GM23338 (cell line): Measurements from ENCODE around the gene IGDCC3. TPM values are rescaled to one million over a fixed set of nuclear protein-coding genes. Genes with fewer than 3 reads are reported as not detected.

ENCODE experiments used
- ATAC-seq: fragments of 200-7000 bp; cut with Tn5 transposase; 3 replicates; pipeline ENCODE4 v1.9.1; 2020
- DNase-seq: peaks from one replicate; pipeline ENCODE4 v3.0.0-alpha.2; 2015; ENCODE audit warnings: low spot score
- H2AFZ ChIP-seq: fragments of 200-600 bp; sonication (generic); 2 replicates; pipeline ENCODE4 v1.8.0; 2016; ENCODE audit warnings: antibody characterized with exemption, mild to moderate bottlenecking, moderate library complexity
- H3F3A ChIP-seq: fragments of 200-600 bp; sonication (generic); replicated peaks from 2 replicates; pipeline ENCODE4 v1.8.0; 2017; ENCODE audit warnings: antibody characterized with exemption, mixed run types, low read depth
- H3K27ac ChIP-seq: fragments of 200-600 bp; sonication (generic); 2 replicates; pipeline ENCODE4 v1.6.1; 2016; ENCODE audit warnings: low read depth
- H3K27me3 ChIP-seq: fragments of 200-600 bp; sonication (generic); 2 replicates; pipeline ENCODE4 v1.8.0; 2016; ENCODE audit warnings: mild to moderate bottlenecking, mixed run types, moderate library complexity; ENCODE audit not compliant: insufficient read depth
- H3K36me3 ChIP-seq: fragments of 200-600 bp; sonication (generic); 2 replicates; pipeline ENCODE4 v1.8.0; 2016; ENCODE audit warnings: mild to moderate bottlenecking; ENCODE audit not compliant: insufficient read depth
- H3K4me1 ChIP-seq: fragments of 200-600 bp; sonication (generic); 2 replicates; pipeline ENCODE4 v1.8.0; 2016; ENCODE audit warnings: mild to moderate bottlenecking, moderate library complexity; ENCODE audit not compliant: insufficient read depth
- H3K4me2 ChIP-seq: fragments of 200-600 bp; sonication (generic); 2 replicates; pipeline ENCODE4 v1.7.1; 2017; ENCODE audit warnings: mixed run types
- H3K4me3 ChIP-seq: fragments of 200-600 bp; sonication (generic); 2 replicates; pipeline ENCODE4 v1.6.1; 2016; ENCODE audit warnings: mixed run types
- H3K79me2 ChIP-seq: fragments of 200-600 bp; sonication (generic); replicated peaks from 2 replicates; pipeline ENCODE4 v1.8.0; 2017; ENCODE audit warnings: mild to moderate bottlenecking; ENCODE audit not compliant: insufficient read depth
- H3K9me2 ChIP-seq: fragments of 200-600 bp; sonication (generic); 2 replicates; pipeline ENCODE4 v1.8.0; 2017; ENCODE audit not compliant: insufficient read depth
- H4K20me1 ChIP-seq: fragments of 200-600 bp; sonication (generic); replicated peaks from 2 replicates; pipeline ENCODE4 v1.8.0; 2017; ENCODE audit warnings: mild to moderate bottlenecking; ENCODE audit not compliant: insufficient read depth
- H3K27ac Mint-ChIP-seq: 2 replicates; pipeline ENCODE4 v1.8.0; 2020; ENCODE audit warnings: inconsistent platforms, mild to moderate bottlenecking, moderate library complexity, mixed read lengths
- H3K27me3 Mint-ChIP-seq: 3 replicates; pipeline ENCODE4 v1.8.0; 2022; ENCODE audit warnings: low read depth, mild to moderate bottlenecking, moderate library complexity, mixed read lengths, inconsistent platforms; ENCODE audit not compliant: insufficient read depth, poor library complexity
- H3K36me3 Mint-ChIP-seq: 3 replicates; pipeline ENCODE4 v1.8.0; 2021; ENCODE audit warnings: low read depth, mild to moderate bottlenecking, inconsistent platforms, moderate library complexity, mixed read lengths
- H3K4me1 Mint-ChIP-seq: 3 replicates; pipeline ENCODE4 v1.8.0; 2020; ENCODE audit warnings: mild to moderate bottlenecking, inconsistent platforms, mixed read lengths
- H3K4me3 Mint-ChIP-seq: 3 replicates; pipeline ENCODE4 v1.8.0; 2021; ENCODE audit warnings: moderate library complexity, mild to moderate bottlenecking, inconsistent platforms, mixed read lengths
- H3K9me3 Mint-ChIP-seq: 3 replicates; pipeline ENCODE4 v1.8.0; 2020; ENCODE audit warnings: moderate library complexity, mild to moderate bottlenecking, inconsistent platforms, mixed read lengths
- CREB1 ChIP-seq: fragments of 250-450 bp; sonication (Bioruptor Pico); IDR thresholded peaks from 2 replicates; pipeline ENCODE4 v1.5.0; 2020; ENCODE audit warnings: low read depth, mild to moderate bottlenecking, moderate library complexity
- ETS1 ChIP-seq: IDR thresholded peaks from 2 replicates; pipeline ENCODE4 v1.6.1; 2016; ENCODE audit warnings: antibody characterized with exemption
- EZH2 ChIP-seq: fragments of 200-600 bp; sonication (generic); IDR thresholded peaks from one replicate; pipeline ENCODE4 v1.8.0; 2017; ENCODE audit warnings: antibody characterized with exemption, mild to moderate bottlenecking, low read depth; ENCODE audit not compliant: unreplicated experiment
- JUNB ChIP-seq: IDR thresholded peaks from one replicate; pipeline ENCODE4 v1.6.1; 2016; ENCODE audit warnings: antibody characterized with exemption; ENCODE audit not compliant: unreplicated experiment
- NANOG ChIP-seq: IDR thresholded peaks from 2 replicates; pipeline ENCODE4 v1.6.1; 2016; ENCODE audit warnings: antibody characterized with exemption, borderline replicate concordance
- POLR2AphosphoS5 ChIP-seq: IDR thresholded peaks from 2 replicates; pipeline ENCODE4 v1.6.1; 2016; ENCODE audit warnings: antibody characterized with exemption, low read depth
- REST ChIP-seq: IDR thresholded peaks from one replicate; pipeline ENCODE4 v1.6.1; 2018; ENCODE audit warnings: antibody characterized with exemption; ENCODE audit not compliant: unreplicated experiment
- STAT1 ChIP-seq: IDR thresholded peaks from one replicate; pipeline ENCODE4 v1.6.1; 2016; ENCODE audit warnings: antibody characterized with exemption; ENCODE audit not compliant: unreplicated experiment
- ZNF114 ChIP-seq: fragments of 250-450 bp; sonication (Bioruptor Pico); IDR thresholded peaks from 2 replicates; pipeline ENCODE4 v1.5.0; 2020; ENCODE audit warnings: mild to moderate bottlenecking, moderate library complexity
- ZNF331 ChIP-seq: fragments of 250-450 bp; sonication (Bioruptor Pico); IDR thresholded peaks from 2 replicates; pipeline ENCODE4 v1.5.0; 2020; ENCODE audit warnings: low read depth, mild to moderate bottlenecking, moderate library complexity
- ZNF462 ChIP-seq: fragments of 250-450 bp; sonication (Bioruptor Pico); IDR thresholded peaks from 2 replicates; pipeline ENCODE4 v1.5.0; 2020; ENCODE audit warnings: mild to moderate bottlenecking, moderate library complexity
- polyA plus RNA-seq: library from polyadenylated mRNA; unstranded; fragments of >200 nt; fragmentation: Nextera tagmentation; extraction: Ambion mirVana; gene quantifications from 2 replicates; pipeline ENCODE4 v1.2.1, GENCODE V29; 2016
- total RNA-seq: library from RNA; depleted of rRNA; stranded (reverse); fragments of >200 nt; shearing (Covaris generic); gene quantifications from 2 replicates; pipeline ENCODE4 v1.2.3, GENCODE V29; 2014

The IGDCC3 gene
- total and polyA plus RNA-seq, 2 experiments from 2014 or later = 15.3 to 30.7 TPM

- Histone ChIP-seq H4K20me1 (peaks cover 4% of the 10 kb centered on the region; the same call in 1 of the 2 replicates), H3K27me3 (no peaks in the 10 kb centered on the region), H3K36me3 (no peaks in the 10 kb centered on the region), H2AFZ (no peak overlapping the region), H3K4me2 (peak overlapping the region; percentile 38), H3K4me1 (peaks cover 71% of the 10 kb centered on the region), H3K79me2 (no peaks in the 10 kb centered on the region), H3K9me2 (no peaks in the 10 kb centered on the region), H3K27ac (no peak overlapping the region), H3F3A (peaks cover 11% of the 10 kb centered on the region; the same call in 1 of the 2 replicates), H3K4me3 (no peak overlapping the region)
- peaks cover 3% of the 10 kb centered on the region; the same call in 1 of the 3 replicates for H3K36me3 Mint-ChIP-seq
- TF ChIP-seq REST (no peak), JUNB (no peak), STAT1 (no peak), ZNF462 (no peak), ETS1 (no peak), EZH2 (no peak), ZNF114 (CRISPR knock-in tag) (no peak), ZNF331 (no peak), CREB1 (CRISPR knock-in tag) (no peak), NANOG (no peak), POLR2AphosphoS5 (no peak)
- no peaks in the 10 kb centered on the region for H3K9me3 Mint-ChIP-seq
- H3K4me1 Mint-ChIP-seq = peaks cover 70% of the 10 kb centered on the region
- ATAC-seq (peak; percentile 4; the same call in 1 of the 3 replicates), DNase-seq (no peak)
- H3K4me3 Mint-ChIP-seq = peak overlapping the region; percentile 21; the same call in 1 of the 3 replicates
- no peak overlapping the region for H3K27ac Mint-ChIP-seq
- peaks cover 12% of the 10 kb centered on the region for H3K27me3 Mint-ChIP-seq
These were observed 40.2 kb downstream of the IGDCC3 start for GRCh38 chr15:65337436-65338070.
